Neural cell (in vitro differentiated cells): ENCODE data around the gene SLC2A8.
A peak's percentile ranks its signal among the peaks of the same experiment; 100 is the strongest.

ENCODE experiments used
- EP300 ChIP-seq: fragments of 450-650 bp; conservative IDR thresholded peaks from 2 replicates; pipeline ENCODE4 v1.6.1; 2014; ENCODE audit warnings: antibody characterized with exemption, mild to moderate bottlenecking, moderate library complexity; ENCODE audit not compliant: poor library complexity, severe bottlenecking
- EZH2 ChIP-seq: fragments of 200-600, 300-800 bp; shearing (Covaris generic), sonication (generic); IDR thresholded peaks from 2 replicates; pipeline ENCODE4 v1.6.1; 2014; ENCODE audit warnings: antibody characterized with exemption, low read length, borderline replicate concordance, mild to moderate bottlenecking; ENCODE audit not compliant: insufficient read depth, poor library complexity, severe bottlenecking
- MXI1 ChIP-seq: fragments of 450-650 bp; conservative IDR thresholded peaks from 2 replicates; pipeline ENCODE4 v1.6.1; 2014; ENCODE audit warnings: antibody characterized with exemption, mild to moderate bottlenecking; ENCODE audit not compliant: poor library complexity, severe bottlenecking
- POLR2AphosphoS5 ChIP-seq: IDR thresholded peaks from 2 replicates; pipeline ENCODE4 v1.6.1; 2012
- RAD21 ChIP-seq: fragments of 450-650 bp; conservative IDR thresholded peaks from 2 replicates; pipeline ENCODE4 v1.6.1; 2014; ENCODE audit warnings: antibody characterized with exemption, mild to moderate bottlenecking, moderate library complexity
- SMC3 ChIP-seq: fragments of 450-650 bp; conservative IDR thresholded peaks from 2 replicates; pipeline ENCODE4 v1.6.1; 2014; ENCODE audit warnings: antibody characterized with exemption, mild to moderate bottlenecking, moderate library complexity; ENCODE audit not compliant: poor library complexity
- TAF1 ChIP-seq: IDR thresholded peaks from 2 replicates; pipeline ENCODE4 v1.6.1; 2012; ENCODE audit warnings: low read depth
- TF ChIP-seq, protein P1 (sequence below): fragments of 450-650 bp; IDR thresholded peaks from 2 replicates; pipeline ENCODE4 v1.5.1; 2014; ENCODE audit warnings: antibody characterized with exemption, mild to moderate bottlenecking, moderate library complexity; ENCODE audit not compliant: poor library complexity, severe bottlenecking
- TF ChIP-seq, protein P2 (sequence below): IDR thresholded peaks from 2 replicates; pipeline ENCODE4 v1.6.1; 2012; ENCODE audit warnings: borderline replicate concordance

- TF ChIP-seq EZH2, result no peak
- TF ChIP-seq POLR2AphosphoS5, result peak; percentile 97
- TF ChIP-seq, protein P1, sequence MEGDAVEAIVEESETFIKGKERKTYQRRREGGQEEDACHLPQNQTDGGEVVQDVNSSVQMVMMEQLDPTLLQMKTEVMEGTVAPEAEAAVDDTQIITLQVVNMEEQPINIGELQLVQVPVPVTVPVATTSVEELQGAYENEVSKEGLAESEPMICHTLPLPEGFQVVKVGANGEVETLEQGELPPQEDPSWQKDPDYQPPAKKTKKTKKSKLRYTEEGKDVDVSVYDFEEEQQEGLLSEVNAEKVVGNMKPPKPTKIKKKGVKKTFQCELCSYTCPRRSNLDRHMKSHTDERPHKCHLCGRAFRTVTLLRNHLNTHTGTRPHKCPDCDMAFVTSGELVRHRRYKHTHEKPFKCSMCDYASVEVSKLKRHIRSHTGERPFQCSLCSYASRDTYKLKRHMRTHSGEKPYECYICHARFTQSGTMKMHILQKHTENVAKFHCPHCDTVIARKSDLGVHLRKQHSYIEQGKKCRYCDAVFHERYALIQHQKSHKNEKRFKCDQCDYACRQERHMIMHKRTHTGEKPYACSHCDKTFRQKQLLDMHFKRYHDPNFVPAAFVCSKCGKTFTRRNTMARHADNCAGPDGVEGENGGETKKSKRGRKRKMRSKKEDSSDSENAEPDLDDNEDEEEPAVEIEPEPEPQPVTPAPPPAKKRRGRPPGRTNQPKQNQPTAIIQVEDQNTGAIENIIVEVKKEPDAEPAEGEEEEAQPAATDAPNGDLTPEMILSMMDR, result peak; percentile 22
- peak; percentile 55 for TF ChIP-seq SMC3
- peak; percentile 46 for TF ChIP-seq RAD21
- TF ChIP-seq EP300, result peak; percentile 63
- peak; percentile 89 for TF ChIP-seq TAF1
- TF ChIP-seq MXI1, result peak; percentile 97
- TF ChIP-seq, protein P2, sequence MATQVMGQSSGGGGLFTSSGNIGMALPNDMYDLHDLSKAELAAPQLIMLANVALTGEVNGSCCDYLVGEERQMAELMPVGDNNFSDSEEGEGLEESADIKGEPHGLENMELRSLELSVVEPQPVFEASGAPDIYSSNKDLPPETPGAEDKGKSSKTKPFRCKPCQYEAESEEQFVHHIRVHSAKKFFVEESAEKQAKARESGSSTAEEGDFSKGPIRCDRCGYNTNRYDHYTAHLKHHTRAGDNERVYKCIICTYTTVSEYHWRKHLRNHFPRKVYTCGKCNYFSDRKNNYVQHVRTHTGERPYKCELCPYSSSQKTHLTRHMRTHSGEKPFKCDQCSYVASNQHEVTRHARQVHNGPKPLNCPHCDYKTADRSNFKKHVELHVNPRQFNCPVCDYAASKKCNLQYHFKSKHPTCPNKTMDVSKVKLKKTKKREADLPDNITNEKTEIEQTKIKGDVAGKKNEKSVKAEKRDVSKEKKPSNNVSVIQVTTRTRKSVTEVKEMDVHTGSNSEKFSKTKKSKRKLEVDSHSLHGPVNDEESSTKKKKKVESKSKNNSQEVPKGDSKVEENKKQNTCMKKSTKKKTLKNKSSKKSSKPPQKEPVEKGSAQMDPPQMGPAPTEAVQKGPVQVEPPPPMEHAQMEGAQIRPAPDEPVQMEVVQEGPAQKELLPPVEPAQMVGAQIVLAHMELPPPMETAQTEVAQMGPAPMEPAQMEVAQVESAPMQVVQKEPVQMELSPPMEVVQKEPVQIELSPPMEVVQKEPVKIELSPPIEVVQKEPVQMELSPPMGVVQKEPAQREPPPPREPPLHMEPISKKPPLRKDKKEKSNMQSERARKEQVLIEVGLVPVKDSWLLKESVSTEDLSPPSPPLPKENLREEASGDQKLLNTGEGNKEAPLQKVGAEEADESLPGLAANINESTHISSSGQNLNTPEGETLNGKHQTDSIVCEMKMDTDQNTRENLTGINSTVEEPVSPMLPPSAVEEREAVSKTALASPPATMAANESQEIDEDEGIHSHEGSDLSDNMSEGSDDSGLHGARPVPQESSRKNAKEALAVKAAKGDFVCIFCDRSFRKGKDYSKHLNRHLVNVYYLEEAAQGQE, result peak; percentile 84
These were observed 54.0 kb downstream of the SLC2A8 start, which contains the start of the genes LRSAM1 and RPL12 for GRCh38 chr9:127450830-127451607.
